Astrocyte (in vitro differentiated cells and primary cell): ENCODE results near the gene KLHL42. TPM values are rescaled to one million over a fixed set of nuclear protein-coding genes. Genes with fewer than 3 reads are reported as not detected.

Experiments
- DNase-seq: peaks from one replicate; pipeline ENCODE4 v3.0.0-alpha.2; 2010; ENCODE audit warnings: low read depth
- FAIRE-seq: peaks from 2 replicates; lab custom pipeline; 2011; peaks lifted over from hg19 to GRCh38; lab: Jason Lieb, UNC
- H2AFZ ChIP-seq: 2 replicates; pipeline ENCODE4 v1.6.0; 2012; ENCODE audit warnings: low read depth, low read length, inconsistent platforms
- H3K27ac ChIP-seq: 2 replicates; pipeline ENCODE4 v1.5.1; 2011; ENCODE audit warnings: low read depth, low read length, inconsistent platforms
- H3K27me3 ChIP-seq: 2 replicates; pipeline ENCODE4 v1.6.0; 2011; ENCODE audit warnings: low read length, inconsistent platforms; ENCODE audit not compliant: insufficient read depth
- H3K36me3 ChIP-seq: 2 replicates; pipeline ENCODE4 v1.5.1; 2011; ENCODE audit warnings: low read length, inconsistent platforms; ENCODE audit not compliant: insufficient read depth
- H3K4me1 ChIP-seq: 2 replicates; pipeline ENCODE4 v1.5.1; 2011; ENCODE audit warnings: low read length, inconsistent platforms; ENCODE audit not compliant: insufficient read depth
- H3K4me2 ChIP-seq: 2 replicates; pipeline ENCODE4 v1.6.0; 2012; ENCODE audit warnings: low read length, inconsistent platforms
- H3K4me3 ChIP-seq: 2 replicates; pipeline ENCODE4 v1.5.1; 2011; ENCODE audit warnings: low read depth, mild to moderate bottlenecking, low read length, inconsistent platforms; ENCODE audit not compliant: insufficient read depth
- H3K79me2 ChIP-seq: 2 replicates; pipeline ENCODE4 v1.6.0; 2012; ENCODE audit warnings: mild to moderate bottlenecking, low read length, inconsistent platforms; ENCODE audit not compliant: insufficient read depth
- H3K9ac ChIP-seq: 2 replicates; pipeline ENCODE4 v1.6.0; 2012; ENCODE audit warnings: mild to moderate bottlenecking, low read length, inconsistent platforms
- H3K9me3 ChIP-seq: 2 replicates; pipeline ENCODE4 v1.5.1; 2012; ENCODE audit warnings: low read depth, mild to moderate bottlenecking, low read length, inconsistent platforms; ENCODE audit not compliant: insufficient read depth
- H4K20me1 ChIP-seq: 2 replicates; pipeline ENCODE4 v1.6.0; 2012; ENCODE audit warnings: low read length, inconsistent platforms; ENCODE audit not compliant: insufficient read depth
- H3K27ac Mint-ChIP-seq: one replicate; pipeline ENCODE4 v1.8.0; 2021; ENCODE audit warnings: mild to moderate bottlenecking, mixed read lengths; ENCODE audit not compliant: unreplicated experiment
- H3K27me3 Mint-ChIP-seq: one replicate; pipeline ENCODE4 v1.8.0; 2021; ENCODE audit warnings: low read depth, mixed read lengths; ENCODE audit not compliant: unreplicated experiment
- H3K36me3 Mint-ChIP-seq: one replicate; pipeline ENCODE4 v1.8.0; 2021; ENCODE audit warnings: low read depth, mixed read lengths; ENCODE audit not compliant: unreplicated experiment
- H3K4me1 Mint-ChIP-seq: one replicate; pipeline ENCODE4 v1.8.0; 2021; ENCODE audit warnings: low read depth, mixed read lengths; ENCODE audit not compliant: unreplicated experiment
- H3K4me3 Mint-ChIP-seq: one replicate; pipeline ENCODE4 v1.8.0; 2021; ENCODE audit warnings: mild to moderate bottlenecking, moderate library complexity, mixed read lengths; ENCODE audit not compliant: unreplicated experiment
- H3K9me3 Mint-ChIP-seq: one replicate; pipeline ENCODE4 v1.8.0; 2021; ENCODE audit warnings: mild to moderate bottlenecking, mixed read lengths; ENCODE audit not compliant: unreplicated experiment
- EZH2 ChIP-seq: IDR thresholded peaks from 2 replicates; pipeline ENCODE4 v1.6.1; 2012; ENCODE audit warnings: mild to moderate bottlenecking, low read length, inconsistent platforms; ENCODE audit not compliant: insufficient read depth
- total RNA-seq: library from RNA; stranded (reverse); gene quantifications from 2 replicates; pipeline ENCODE4 v1.2.1, GENCODE V29; 2021
- TF ChIP-seq, protein P1 (sequence below): IDR thresholded peaks from 2 replicates; pipeline ENCODE4 v1.5.1; 2011; ENCODE audit warnings: low read depth, mild to moderate bottlenecking, inconsistent platforms, low read length, moderate library complexity; ENCODE audit not compliant: insufficient read depth

Gene KLHL42
- total RNA-seq, 1 donor from 2014 or later: 40.8 TPM

DNA sequence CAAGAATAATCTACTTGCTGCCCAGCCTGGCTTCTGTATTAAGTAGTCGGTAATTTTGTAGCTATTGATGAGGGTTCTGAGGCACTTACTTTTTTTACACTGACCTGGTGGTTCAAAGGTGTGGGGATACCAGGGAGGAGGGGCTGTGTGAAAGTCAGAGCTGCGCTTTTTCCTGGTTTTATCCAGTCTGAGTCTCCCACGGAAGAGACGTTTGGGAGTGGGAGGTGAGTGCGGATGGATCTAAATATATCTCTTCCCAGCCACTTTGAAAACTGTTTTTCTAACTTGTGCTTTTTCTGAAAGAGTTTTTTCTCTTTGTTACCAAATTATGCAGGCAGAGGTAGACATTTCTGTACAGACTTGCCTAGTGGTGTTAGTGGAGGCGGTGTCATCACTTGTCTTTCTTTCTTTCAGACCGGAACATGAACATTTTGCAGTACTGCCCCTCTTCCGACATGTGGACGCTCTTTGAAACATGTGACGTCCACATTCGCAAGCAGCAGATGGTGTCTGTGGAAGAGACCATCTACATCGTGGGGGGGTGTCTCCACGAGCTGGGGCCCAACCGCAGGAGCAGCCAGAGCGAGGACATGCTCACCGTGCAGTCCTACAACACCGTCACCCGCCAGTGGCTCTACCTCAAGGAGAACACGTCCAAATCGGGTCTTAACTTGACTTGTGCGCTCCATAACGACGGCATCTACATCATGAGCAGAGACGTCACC, 17.4 kb downstream of the KLHL42 start:
- no peak for TF ChIP-seq EZH2
- TF ChIP-seq, protein P1, sequence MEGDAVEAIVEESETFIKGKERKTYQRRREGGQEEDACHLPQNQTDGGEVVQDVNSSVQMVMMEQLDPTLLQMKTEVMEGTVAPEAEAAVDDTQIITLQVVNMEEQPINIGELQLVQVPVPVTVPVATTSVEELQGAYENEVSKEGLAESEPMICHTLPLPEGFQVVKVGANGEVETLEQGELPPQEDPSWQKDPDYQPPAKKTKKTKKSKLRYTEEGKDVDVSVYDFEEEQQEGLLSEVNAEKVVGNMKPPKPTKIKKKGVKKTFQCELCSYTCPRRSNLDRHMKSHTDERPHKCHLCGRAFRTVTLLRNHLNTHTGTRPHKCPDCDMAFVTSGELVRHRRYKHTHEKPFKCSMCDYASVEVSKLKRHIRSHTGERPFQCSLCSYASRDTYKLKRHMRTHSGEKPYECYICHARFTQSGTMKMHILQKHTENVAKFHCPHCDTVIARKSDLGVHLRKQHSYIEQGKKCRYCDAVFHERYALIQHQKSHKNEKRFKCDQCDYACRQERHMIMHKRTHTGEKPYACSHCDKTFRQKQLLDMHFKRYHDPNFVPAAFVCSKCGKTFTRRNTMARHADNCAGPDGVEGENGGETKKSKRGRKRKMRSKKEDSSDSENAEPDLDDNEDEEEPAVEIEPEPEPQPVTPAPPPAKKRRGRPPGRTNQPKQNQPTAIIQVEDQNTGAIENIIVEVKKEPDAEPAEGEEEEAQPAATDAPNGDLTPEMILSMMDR: no peak
- Histone ChIP-seq H3K4me1 (no peaks in the 10 kb centered on the region), H3K79me2 (no peaks in the 10 kb centered on the region), H3K27me3 (no peaks in the 10 kb centered on the region), H2AFZ (no peak overlapping the region), H3K9me3 (no peaks in the 10 kb centered on the region), H3K9ac (no peak overlapping the region), H3K27ac (no peak overlapping the region), H3K4me2 (no peak overlapping the region), H4K20me1 (peaks cover 3% of the 10 kb centered on the region), H3K36me3 (peaks cover 24% of the 10 kb centered on the region), H3K4me3 (no peak overlapping the region)
- FAIRE-seq (no peak), DNase-seq (no peak)
- no peak overlapping the region for H3K4me3 Mint-ChIP-seq
- no peaks in the 10 kb centered on the region for H3K9me3 Mint-ChIP-seq
- H3K36me3 Mint-ChIP-seq: peaks cover 23% of the 10 kb centered on the region
- H3K27me3 Mint-ChIP-seq: no peaks in the 10 kb centered on the region
- H3K4me1 Mint-ChIP-seq: peaks cover 6% of the 10 kb centered on the region
- H3K27ac Mint-ChIP-seq: no peak overlapping the region

- Mint-ChIP-seq H3K36me3 (peaks cover 23% of the 10 kb centered on the region), H3K27ac (no peak overlapping the region), H3K4me3 (no peak overlapping the region), H3K27me3 (no peaks in the 10 kb centered on the region), H3K4me1 (peaks cover 3% of the 10 kb centered on the region), H3K9me3 (no peaks in the 10 kb centered on the region)
- H3K4me1 ChIP-seq: no peaks in the 10 kb centered on the region
- TF ChIP-seq, protein P1: no peak
- no peak for TF ChIP-seq EZH2
- no peak overlapping the region for H3K4me3 ChIP-seq
- H3K9ac ChIP-seq: no peak overlapping the region
- H3K27me3 ChIP-seq: no peaks in the 10 kb centered on the region
- DNase-seq (no peak), FAIRE-seq (no peak)
- H3K79me2 ChIP-seq: no peaks in the 10 kb centered on the region
- peaks cover 19% of the 10 kb centered on the region for H3K36me3 ChIP-seq
- H2AFZ ChIP-seq: no peak overlapping the region
- H3K4me2 ChIP-seq: no peak overlapping the region
- peaks cover 3% of the 10 kb centered on the region for H4K20me1 ChIP-seq
- H3K9me3 ChIP-seq: no peaks in the 10 kb centered on the region
- H3K27ac ChIP-seq: no peak overlapping the region
These were observed 20.8 kb downstream of the KLHL42 start for GRCh38 chr12:27800819-27801218.

DNA sequence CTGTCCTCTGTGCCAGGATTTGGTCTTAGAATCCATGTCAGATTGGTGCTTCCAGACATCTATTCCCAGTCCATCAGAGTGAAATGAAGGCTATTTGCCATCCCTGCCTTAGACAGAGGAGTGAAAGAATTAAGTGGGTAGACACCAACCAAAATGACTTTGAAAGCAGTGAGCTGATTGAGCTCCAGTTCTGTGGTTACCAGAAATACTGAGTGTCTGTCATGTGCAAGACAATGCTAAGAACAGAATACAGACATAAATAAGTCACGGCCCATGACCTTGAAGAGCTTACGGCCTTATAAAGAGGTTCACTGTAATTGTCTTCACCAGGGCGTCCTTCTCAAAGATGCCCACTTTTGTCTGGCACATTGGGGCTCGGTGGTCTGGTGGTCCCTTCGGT, 21.6 kb downstream of the KLHL42 start:
- FAIRE-seq (no peak), DNase-seq (no peak)
- Histone ChIP-seq H3K27me3 (no peaks in the 10 kb centered on the region), H3K79me2 (no peaks in the 10 kb centered on the region), H3K4me1 (no peaks in the 10 kb centered on the region), H3K36me3 (peaks cover 19% of the 10 kb centered on the region), H4K20me1 (peaks cover 3% of the 10 kb centered on the region), H3K9me3 (no peaks in the 10 kb centered on the region), H3K4me3 (no peak overlapping the region), H3K9ac (no peak overlapping the region), H3K4me2 (no peak overlapping the region), H2AFZ (no peak overlapping the region), H3K27ac (no peak overlapping the region)
- TF ChIP-seq, protein P1: no peak
- no peak for TF ChIP-seq EZH2
- Mint-ChIP-seq H3K4me1 (peaks cover 3% of the 10 kb centered on the region), H3K27me3 (no peaks in the 10 kb centered on the region), H3K9me3 (no peaks in the 10 kb centered on the region), H3K27ac (no peak overlapping the region), H3K36me3 (peaks cover 17% of the 10 kb centered on the region), H3K4me3 (no peak overlapping the region)
